HG03066 (cell line): ENCODE data around the gene HID1.

ENCODE experiments used
- ATAC-seq: cut with Tn5 transposase; IDR thresholded peaks from one replicate; pipeline ENCODE4 v1.9.1; 2021; ENCODE audit warnings: low read depth; ENCODE audit not compliant: unreplicated experiment

The HID1 gene

DNA sequence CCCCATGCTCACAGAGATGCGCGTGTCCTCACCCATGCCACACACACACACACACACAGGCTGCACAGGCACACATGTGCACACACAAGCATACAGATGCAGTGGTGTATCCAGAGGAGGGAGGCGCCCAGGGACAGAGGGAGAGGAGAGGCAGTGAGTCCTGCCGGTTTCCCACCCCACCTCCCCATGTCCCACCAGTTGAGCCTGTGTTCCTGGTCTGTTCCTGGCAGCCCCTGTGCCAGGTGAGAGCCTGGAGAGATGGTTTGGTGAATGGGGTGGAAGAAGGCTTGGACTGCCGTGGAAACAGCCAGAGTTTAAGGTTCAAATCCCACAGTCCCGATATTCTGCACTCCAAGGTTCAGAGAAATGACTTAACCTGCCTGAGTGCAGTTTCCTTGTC lies 68.9 kb downstream of the HID1 start:
- no peak for ATAC-seq

DNA sequence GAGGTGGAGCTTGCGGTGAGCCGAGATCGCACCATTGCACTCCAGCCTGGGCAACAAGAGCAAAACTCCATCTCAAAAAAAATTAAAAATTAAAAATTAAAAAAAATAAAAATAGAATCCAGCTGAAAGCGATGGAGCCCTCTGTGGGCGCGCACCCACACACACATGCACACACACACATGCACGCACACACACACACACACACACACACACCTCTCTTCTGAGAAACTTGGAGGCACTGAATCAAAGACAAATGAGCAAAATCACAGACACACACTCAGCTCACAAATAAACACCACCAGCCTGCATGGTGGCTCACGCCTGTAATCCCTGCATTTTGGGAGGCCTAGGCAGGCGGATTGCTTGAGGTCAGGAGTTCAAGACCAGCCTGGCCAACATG lies 69.5 kb downstream of the HID1 start:
- no peak for ATAC-seq

GRCh38 chr17:74901353-74902135 lies 71.0 kb downstream of the HID1 start:
- ATAC-seq = no peak
